ENCODE data around the gene LY86. TPM values are rescaled to one million over a fixed set of nuclear protein-coding genes. Genes with fewer than 3 reads are reported as not detected.

Gene LY86
- total and polyA plus RNA-seq, 2 donors (not counting 1 experiment from before 2014, with no cell fraction given): not detected

GRCh38 chr6:6634735-6635075, 46.2 kb downstream of the LY86 start:
- H2AFZ ChIP-seq (ENCODE audit: low read length): no peak overlapping the region
- no peak overlapping the region for H3K27ac ChIP-seq (ENCODE audit: insufficient read depth, low read length)
- no peak for TF ChIP-seq CTCF (conservative IDR thresholded peaks at IDR 0.05 in 1 of 2, IDR thresholded peaks at IDR 0.05 in 1 of 2; ENCODE audit: low read depth in 1 of 2, low read length in 2 of 2)
- TF ChIP-seq EZH2 (IDR thresholded peaks at IDR 0.05; ENCODE audit: low read length, missing control alignments): no peak
- H3K9me3 ChIP-seq (ENCODE audit: control insufficient read depth, insufficient read depth, low read depth, low read length): no peaks in the 10 kb centered on the region
- no peaks in the 10 kb centered on the region for H3K4me1 ChIP-seq (ENCODE audit: control insufficient read depth, extremely low read depth, insufficient read depth, low read length)
- no peak overlapping the region for H3K9ac ChIP-seq (ENCODE audit: insufficient read depth, low read length)
- H3K27me3 ChIP-seq (ENCODE audit: control insufficient read depth, insufficient read depth, low read length): no peaks in the 10 kb centered on the region
- no peaks in the 10 kb centered on the region for H4K20me1 ChIP-seq (ENCODE audit: control insufficient read depth, extremely low read depth, insufficient read depth, low read length)
- H3K36me3 ChIP-seq (ENCODE audit: control insufficient read depth, insufficient read depth, low read length): no peaks in the 10 kb centered on the region
- no peaks in the 10 kb centered on the region for H3K79me2 ChIP-seq (ENCODE audit: control insufficient read depth, insufficient read depth, low read length)
- no peak for DNase-seq (ENCODE audit: low read depth in 2 of 2)
- no peak overlapping the region for H3K4me2 ChIP-seq (ENCODE audit: extremely low read depth, insufficient read depth, low read length)
- H3K4me3 ChIP-seq (replicated peaks in 1 of 4; ENCODE audit: control extremely low read depth in 1 of 4, insufficient read depth in 1 of 4, low read depth in 3 of 4, low read length in 4 of 4): no peak overlapping the region

- Histone ChIP-seq H3K27me3 (ENCODE audit: control insufficient read depth, insufficient read depth, low read length) (no peaks in the 10 kb centered on the region), H2AFZ (ENCODE audit: low read length) (no peak overlapping the region)
- no peak for TF ChIP-seq CTCF (conservative IDR thresholded peaks at IDR 0.05 in 1 of 2, IDR thresholded peaks at IDR 0.05 in 1 of 2; ENCODE audit: low read depth in 1 of 2, low read length in 2 of 2)
- TF ChIP-seq EZH2 (IDR thresholded peaks at IDR 0.05; ENCODE audit: low read length, missing control alignments): no peak
Observed at GRCh38 chr6:6635291-6635690, 46.8 kb downstream of the LY86 start.

GRCh38 chr6:6635869-6636268, 47.3 kb downstream of the LY86 start:
- DNase-seq (ENCODE audit: low read depth in 2 of 2): no peak
- H3K9ac ChIP-seq (ENCODE audit: insufficient read depth, low read length): no peak overlapping the region
- TF ChIP-seq EZH2 (IDR thresholded peaks at IDR 0.05; ENCODE audit: low read length, missing control alignments) (no peak), CTCF (conservative IDR thresholded peaks at IDR 0.05 in 1 of 2, IDR thresholded peaks at IDR 0.05 in 1 of 2; ENCODE audit: low read depth in 1 of 2, low read length in 2 of 2) (no peak)
- no peaks in the 10 kb centered on the region for H3K79me2 ChIP-seq (ENCODE audit: control insufficient read depth, insufficient read depth, low read length)
- no peak overlapping the region for H3K27ac ChIP-seq (ENCODE audit: insufficient read depth, low read length)
- no peaks in the 10 kb centered on the region for H3K4me1 ChIP-seq (ENCODE audit: control insufficient read depth, extremely low read depth, insufficient read depth, low read length)
- H2AFZ ChIP-seq (ENCODE audit: low read length): no peak overlapping the region
- H3K4me3 ChIP-seq (replicated peaks in 1 of 4; ENCODE audit: control extremely low read depth in 1 of 4, insufficient read depth in 1 of 4, low read depth in 3 of 4, low read length in 4 of 4): no peak overlapping the region
- H3K27me3 ChIP-seq (ENCODE audit: control insufficient read depth, insufficient read depth, low read length): no peaks in the 10 kb centered on the region
- no peak overlapping the region for H3K4me2 ChIP-seq (ENCODE audit: extremely low read depth, insufficient read depth, low read length)
- H4K20me1 ChIP-seq (ENCODE audit: control insufficient read depth, extremely low read depth, insufficient read depth, low read length): no peaks in the 10 kb centered on the region
- H3K36me3 ChIP-seq (ENCODE audit: control insufficient read depth, insufficient read depth, low read length): no peaks in the 10 kb centered on the region
- H3K9me3 ChIP-seq (ENCODE audit: control insufficient read depth, insufficient read depth, low read depth, low read length): no peaks in the 10 kb centered on the region

More at GRCh38 chr6:6635291-6635690, 46.8 kb downstream of the LY86 start:
- no peak overlapping the region for H3K4me2 ChIP-seq (ENCODE audit: extremely low read depth, insufficient read depth, low read length)
- H3K9me3 ChIP-seq (ENCODE audit: control insufficient read depth, insufficient read depth, low read depth, low read length): no peaks in the 10 kb centered on the region
- H3K9ac ChIP-seq (ENCODE audit: insufficient read depth, low read length): no peak overlapping the region
- no peaks in the 10 kb centered on the region for H4K20me1 ChIP-seq (ENCODE audit: control insufficient read depth, extremely low read depth, insufficient read depth, low read length)
- no peaks in the 10 kb centered on the region for H3K4me1 ChIP-seq (ENCODE audit: control insufficient read depth, extremely low read depth, insufficient read depth, low read length)
- no peak for DNase-seq (ENCODE audit: low read depth in 2 of 2)
- no peaks in the 10 kb centered on the region for H3K79me2 ChIP-seq (ENCODE audit: control insufficient read depth, insufficient read depth, low read length)
- no peaks in the 10 kb centered on the region for H3K36me3 ChIP-seq (ENCODE audit: control insufficient read depth, insufficient read depth, low read length)
- no peak overlapping the region for H3K4me3 ChIP-seq (replicated peaks in 1 of 4; ENCODE audit: control extremely low read depth in 1 of 4, insufficient read depth in 1 of 4, low read depth in 3 of 4, low read length in 4 of 4)
- no peak overlapping the region for H3K27ac ChIP-seq (ENCODE audit: insufficient read depth, low read length)
